Measurements from ENCODE around the gene OPA3. TPM values are rescaled to one million over a fixed set of nuclear protein-coding genes. Genes with fewer than 3 reads are reported as not detected.

Gene OPA3
- total RNA-seq, 1 donor from 2014 or later: 6.6 TPM

DNA sequence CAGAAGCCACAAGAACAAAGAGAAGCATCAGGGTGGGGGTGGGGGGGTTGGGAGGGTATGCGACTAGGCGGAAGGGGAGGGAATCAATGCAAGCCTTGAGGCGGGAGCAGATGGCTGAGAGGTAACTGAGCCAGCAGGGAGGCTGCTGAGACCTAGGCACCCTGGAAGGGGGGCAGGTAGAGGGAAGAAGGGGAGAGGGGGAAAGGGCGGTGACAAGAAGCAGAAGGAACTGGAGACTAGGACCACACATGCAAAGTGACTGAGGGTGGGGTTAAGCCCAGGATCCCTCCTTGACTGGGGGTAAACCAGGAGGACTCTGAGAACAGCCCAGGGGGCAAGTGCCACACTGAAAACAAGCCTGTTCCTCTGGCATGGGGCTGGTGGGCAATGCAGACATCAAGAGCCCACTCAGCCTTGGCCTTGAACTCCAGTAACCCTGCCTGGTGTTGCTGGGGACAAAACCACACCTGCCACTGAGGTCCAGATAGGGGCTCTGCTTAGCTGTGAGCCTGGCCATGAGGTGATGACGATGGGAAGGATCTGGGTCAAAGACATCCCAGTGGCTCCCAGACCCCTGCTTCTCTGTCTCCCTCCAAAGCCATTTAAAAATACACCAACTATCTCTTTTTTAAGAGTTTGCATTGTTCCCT is 20.3 kb downstream of the OPA3 start:
- Histone ChIP-seq H3K27ac (no peak overlapping the region), H3K27me3 (no peaks in the 10 kb centered on the region), H3K9me3 (no peaks in the 10 kb centered on the region), H3K36me3 (no peaks in the 10 kb centered on the region), H3K4me3 (no peak overlapping the region), H3K4me1 (peaks cover 17% of the 10 kb centered on the region)
- intact Hi-C loops (cut with DNase I): no loop called here
- TF ChIP-seq POLR2AphosphoS5 (IDR thresholded peaks at IDR 0.05; ENCODE audit: insufficient read depth in 1 of 2, low read depth in 1 of 2) (no peak), POLR2A (IDR thresholded peaks at IDR 0.05) (no peak)
- TF ChIP-seq, protein P1, sequence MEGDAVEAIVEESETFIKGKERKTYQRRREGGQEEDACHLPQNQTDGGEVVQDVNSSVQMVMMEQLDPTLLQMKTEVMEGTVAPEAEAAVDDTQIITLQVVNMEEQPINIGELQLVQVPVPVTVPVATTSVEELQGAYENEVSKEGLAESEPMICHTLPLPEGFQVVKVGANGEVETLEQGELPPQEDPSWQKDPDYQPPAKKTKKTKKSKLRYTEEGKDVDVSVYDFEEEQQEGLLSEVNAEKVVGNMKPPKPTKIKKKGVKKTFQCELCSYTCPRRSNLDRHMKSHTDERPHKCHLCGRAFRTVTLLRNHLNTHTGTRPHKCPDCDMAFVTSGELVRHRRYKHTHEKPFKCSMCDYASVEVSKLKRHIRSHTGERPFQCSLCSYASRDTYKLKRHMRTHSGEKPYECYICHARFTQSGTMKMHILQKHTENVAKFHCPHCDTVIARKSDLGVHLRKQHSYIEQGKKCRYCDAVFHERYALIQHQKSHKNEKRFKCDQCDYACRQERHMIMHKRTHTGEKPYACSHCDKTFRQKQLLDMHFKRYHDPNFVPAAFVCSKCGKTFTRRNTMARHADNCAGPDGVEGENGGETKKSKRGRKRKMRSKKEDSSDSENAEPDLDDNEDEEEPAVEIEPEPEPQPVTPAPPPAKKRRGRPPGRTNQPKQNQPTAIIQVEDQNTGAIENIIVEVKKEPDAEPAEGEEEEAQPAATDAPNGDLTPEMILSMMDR (IDR thresholded peaks at IDR 0.05): no peak
- no peak for DNase-seq (ENCODE audit: extremely low spot score in 2 of 2)

DNA sequence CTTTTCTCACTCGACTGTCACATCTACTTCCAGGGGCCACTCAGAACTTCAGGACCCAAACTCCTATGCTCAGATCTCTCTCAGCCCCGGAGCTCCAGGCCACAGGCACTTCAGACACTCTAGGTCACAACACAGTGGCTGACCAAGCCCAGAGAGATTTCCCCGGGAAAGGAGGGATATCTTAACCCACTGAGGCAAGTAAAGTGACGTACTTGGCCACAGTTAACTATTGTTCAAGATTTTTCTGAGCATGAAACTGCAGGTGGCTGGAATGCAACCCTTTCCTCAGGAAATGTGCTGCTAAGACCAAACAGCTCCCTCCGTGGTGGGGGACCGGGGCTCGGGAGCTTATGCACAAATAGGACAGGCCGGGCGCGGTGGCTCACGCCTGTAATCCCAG is 23.9 kb downstream of the OPA3 start:
- DNase-seq (ENCODE audit: extremely low spot score in 2 of 2): no peak
- Histone ChIP-seq H3K36me3 (no peaks in the 10 kb centered on the region), H3K9me3 (no peaks in the 10 kb centered on the region), H3K27me3 (no peaks in the 10 kb centered on the region), H3K27ac (no peak overlapping the region), H3K4me3 (no peak overlapping the region), H3K4me1 (no peaks in the 10 kb centered on the region)
- no peak for TF ChIP-seq POLR2AphosphoS5 (IDR thresholded peaks at IDR 0.05; ENCODE audit: insufficient read depth in 1 of 2, low read depth in 1 of 2)
- TF ChIP-seq, protein P1 (IDR thresholded peaks at IDR 0.05): no peak
- no peak for TF ChIP-seq POLR2A (IDR thresholded peaks at IDR 0.05)
- intact Hi-C loops (cut with DNase I): no loop called here

DNA sequence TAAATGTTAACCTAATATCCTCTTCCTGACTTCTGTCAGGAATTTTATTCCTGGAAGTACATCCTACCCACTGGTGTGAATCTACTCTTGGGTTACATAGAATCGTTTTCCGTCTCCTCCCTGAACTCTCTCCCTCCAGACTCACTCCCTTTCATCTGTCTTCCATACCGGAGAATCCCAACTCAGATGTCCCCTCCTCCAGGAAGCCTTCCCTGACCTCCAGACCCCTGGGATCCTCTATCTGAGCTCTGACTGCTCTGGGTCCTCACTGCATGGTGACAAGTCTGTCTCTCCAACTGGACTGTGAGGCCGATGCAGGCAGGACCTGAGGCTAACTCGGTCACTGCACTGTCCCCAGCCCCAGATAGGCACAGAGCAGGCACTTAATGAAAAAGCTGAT is 24.6 kb downstream of the OPA3 start:
- intact Hi-C loops (cut with DNase I): no loop called here
- TF ChIP-seq, protein P1 (IDR thresholded peaks at IDR 0.05): no peak
- no peak for TF ChIP-seq POLR2A (IDR thresholded peaks at IDR 0.05)
- no peaks in the 10 kb centered on the region for H3K36me3 ChIP-seq
- H3K27me3 ChIP-seq: no peaks in the 10 kb centered on the region
- no peak overlapping the region for H3K4me3 ChIP-seq
- no peaks in the 10 kb centered on the region for H3K4me1 ChIP-seq
- no peak for DNase-seq (ENCODE audit: extremely low spot score in 2 of 2)
- H3K9me3 ChIP-seq: no peaks in the 10 kb centered on the region
- no peak overlapping the region for H3K27ac ChIP-seq

- Histone ChIP-seq H3K27ac (no peak overlapping the region), H3K27me3 (no peaks in the 10 kb centered on the region), H3K4me1 (no peaks in the 10 kb centered on the region), H3K9me3 (no peaks in the 10 kb centered on the region), H3K4me3 (no peak overlapping the region), H3K36me3 (no peaks in the 10 kb centered on the region)
- intact Hi-C loops (cut with DNase I): no loop called here
- TF ChIP-seq, protein P1 (IDR thresholded peaks at IDR 0.05): peak; percentile 31 to 43 (median 41)
- no peak for TF ChIP-seq POLR2A (IDR thresholded peaks at IDR 0.05)
- no peak for DNase-seq (ENCODE audit: extremely low spot score in 2 of 2)
Measured at GRCh38 chr19:45558399-45558878, 26.2 kb downstream of the OPA3 start.

DNA sequence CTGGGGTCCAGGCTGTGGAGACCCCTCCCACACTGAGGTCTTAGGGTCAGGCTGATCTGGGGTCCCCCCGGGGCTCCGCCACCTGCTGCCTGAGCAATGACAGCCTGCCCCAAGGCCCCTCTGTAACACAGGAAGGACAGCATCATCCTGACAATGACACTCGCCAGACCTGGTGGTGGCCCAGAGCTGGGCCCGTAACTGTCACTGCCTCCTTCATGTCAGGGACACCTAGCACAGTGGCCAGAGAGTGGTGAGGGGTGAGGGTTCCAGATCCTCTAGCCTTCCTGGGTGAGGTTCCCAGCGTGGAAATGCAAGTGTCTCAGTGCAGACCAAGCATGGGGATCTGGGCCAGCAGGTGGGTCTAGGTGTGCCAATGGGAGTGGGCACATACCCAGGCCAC is 27.8 kb downstream of the OPA3 start:
- Histone ChIP-seq H3K27me3 (no peaks in the 10 kb centered on the region), H3K4me3 (no peak overlapping the region), H3K4me1 (no peaks in the 10 kb centered on the region), H3K9me3 (no peaks in the 10 kb centered on the region), H3K36me3 (peaks cover 0 to 5% of the 10 kb centered on the region in 2 donors), H3K27ac (no peak overlapping the region)
- TF ChIP-seq POLR2A (IDR thresholded peaks at IDR 0.05): no peak
- no peak for TF ChIP-seq POLR2AphosphoS5 (IDR thresholded peaks at IDR 0.05; ENCODE audit: insufficient read depth in 1 of 2, low read depth in 1 of 2)
- TF ChIP-seq, protein P1 (IDR thresholded peaks at IDR 0.05): no peak
- DNase-seq (ENCODE audit: extremely low spot score in 2 of 2): no peak
- intact Hi-C loops (cut with DNase I): no loop called here
